ENCODE data around the gene CATSPERB. TPM values are rescaled to one million over a fixed set of nuclear protein-coding genes. Genes with fewer than 3 reads are reported as not detected.

CATSPERB gene
- total RNA-seq, 1 donor from 2014 or later: not detected

Other genes with a start within 250 kb of the CATSPERB start
- gene PPP4R3A, start 221.8 kb downstream of the CATSPERB start, total RNA-seq: 71.9 and 96.8 TPM in 2 replicates
- 0.07 TPM in 1 of 2 replicates, not detected in the other for gene TC2N, start 135.4 kb upstream of the CATSPERB start, total RNA-seq
- gene FBLN5, start 215.6 kb upstream of the CATSPERB start, total RNA-seq: 0.74 and 2.5 TPM in 2 replicates

Data from pulmonary artery endothelial cell (primary cell).